ENCODE results near the gene MAPKAP1. TPM values are rescaled to one million over a fixed set of nuclear protein-coding genes. Genes with fewer than 3 reads are reported as not detected.

Gene MAPKAP1
- total and polyA plus RNA-seq, 8 donors: 32.7 to 212 (median 78.2) TPM

DNA sequence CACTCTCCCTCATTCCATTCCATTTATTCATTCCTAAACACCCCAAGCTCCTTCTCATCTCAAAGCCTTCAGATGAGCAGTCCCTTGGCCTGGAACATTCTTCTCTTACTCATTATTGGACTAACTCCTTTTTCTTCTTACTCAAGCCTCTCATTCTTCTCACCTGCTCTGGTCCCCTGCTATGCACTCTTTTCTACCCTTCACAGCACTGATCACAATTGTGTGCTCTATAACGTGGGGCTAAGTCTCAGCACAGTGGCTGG lies 212.4 kb downstream of the MAPKAP1 start:
- H3K27me3 ChIP-seq: no peaks in the 10 kb centered on the region
- no peaks in the 10 kb centered on the region for H3K36me3 ChIP-seq
- TF ChIP-seq POLR2AphosphoS5 (IDR thresholded peaks at IDR 0.05): no peak
- no peak for TF ChIP-seq EP300 (IDR thresholded peaks at IDR 0.05)
- no peak for TF ChIP-seq CTCF (IDR thresholded peaks at IDR 0.05)
- no peak for TF ChIP-seq POLR2A (IDR thresholded peaks at IDR 0.05)
- intact Hi-C loops (cut with DNase I; ENCODE audit: low total_unique reads): no loop called here
- H3K4me3 ChIP-seq: no peak overlapping the region
- H3K27ac ChIP-seq: no peak overlapping the region
- no peak for DNase-seq
- H3K9me3 ChIP-seq: no peaks in the 10 kb centered on the region
- peaks cover 4 to 30% (median 12%) of the 10 kb centered on the region in 4 donors for H3K4me1 ChIP-seq
- WGBS, 5 donors: 82 to 96% (median 91%) methylated on average over 1 of the region's 1 CpG

DNA sequence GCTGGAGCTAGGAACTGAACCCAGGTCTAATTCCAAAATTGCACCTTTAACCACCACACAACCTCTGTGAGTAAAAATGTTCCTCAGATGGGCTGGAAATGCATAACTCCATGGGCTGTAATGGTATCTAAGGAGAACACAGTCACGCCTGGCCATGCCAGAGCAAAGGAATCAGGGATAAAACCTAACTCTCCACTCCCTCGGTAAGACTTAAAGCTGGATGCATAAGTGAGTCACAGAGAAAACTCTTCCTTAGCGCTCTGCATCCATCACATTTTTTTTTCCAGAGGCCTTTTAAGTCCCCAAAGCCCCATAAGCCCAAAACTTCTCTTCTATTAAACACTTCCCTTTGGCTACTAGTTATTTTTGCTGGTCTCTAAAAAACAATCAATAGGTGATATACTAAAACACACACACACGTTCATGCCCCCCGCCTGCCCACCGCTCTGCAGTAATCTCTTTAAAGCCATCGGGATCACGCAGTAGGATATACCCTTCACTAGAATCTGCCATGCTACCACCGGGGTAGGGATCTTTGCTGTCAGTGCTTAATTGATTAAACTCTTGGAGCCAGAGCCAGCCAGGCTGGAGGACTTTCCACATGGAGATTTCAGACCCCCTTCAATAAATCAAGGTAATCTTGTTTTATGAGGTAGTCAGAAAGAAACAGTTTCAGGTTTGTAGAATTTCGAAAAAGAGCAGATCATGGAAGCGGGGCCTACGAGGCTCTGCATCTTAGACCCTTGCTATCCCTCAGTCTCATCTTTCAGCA lies 212.9 kb downstream of the MAPKAP1 start:
- Histone ChIP-seq H3K27me3 (no peaks in the 10 kb centered on the region), H3K36me3 (no peaks in the 10 kb centered on the region), H3K27ac (peak overlapping the region in 2 of 5 donors; percentile 2 to 29), H3K4me1 (peaks cover 4 to 30% (median 12%) of the 10 kb centered on the region in 4 donors), H3K9me3 (no peaks in the 10 kb centered on the region), H3K4me3 (no peak overlapping the region)
- WGBS, 5 donors: 85 to 88% (median 86%) methylated on average over 12 of the region's 12 CpGs
- TF ChIP-seq POLR2A (IDR thresholded peaks at IDR 0.05) (no peak), EP300 (IDR thresholded peaks at IDR 0.05) (no peak), POLR2AphosphoS5 (IDR thresholded peaks at IDR 0.05) (no peak), CTCF (IDR thresholded peaks at IDR 0.05) (no peak)
- intact Hi-C loops (cut with DNase I; ENCODE audit: low total_unique reads): no loop called here
- DNase-seq: no peak

DNA sequence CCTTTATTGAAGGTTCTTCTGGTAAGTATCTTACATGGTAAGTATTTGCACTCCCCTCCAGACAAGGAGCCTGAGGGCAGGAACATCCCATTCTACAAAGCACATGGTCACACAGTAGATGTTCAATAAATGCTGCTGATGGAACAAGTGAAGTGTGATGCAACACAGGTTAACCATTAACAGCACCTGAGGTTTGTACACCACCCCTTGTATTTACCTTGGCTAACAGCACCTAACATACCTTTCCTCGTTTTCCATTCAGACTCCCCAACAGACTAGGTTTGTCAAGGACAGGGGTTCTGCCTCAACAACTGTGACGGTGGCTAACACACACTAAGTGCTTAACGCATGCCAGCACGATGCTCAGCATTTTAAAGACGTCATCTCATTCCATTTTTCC lies 213.6 kb downstream of the MAPKAP1 start:
- Histone ChIP-seq H3K27me3 (no peaks in the 10 kb centered on the region), H3K4me1 (peaks cover 4 to 30% (median 12%) of the 10 kb centered on the region in 4 donors), H3K4me3 (no peak overlapping the region), H3K9me3 (no peaks in the 10 kb centered on the region), H3K27ac (peak overlapping the region in 2 of 5 donors; percentile 2 to 29), H3K36me3 (no peaks in the 10 kb centered on the region)
- intact Hi-C loops (cut with DNase I; ENCODE audit: low total_unique reads): no loop called here
- peak; percentile 34 to 63 for DNase-seq
- 27 to 71% (median 54%) methylated on average over 5 of the region's 5 CpGs for WGBS, 5 donors
- TF ChIP-seq EP300 (IDR thresholded peaks at IDR 0.05): no peak
- TF ChIP-seq POLR2A (IDR thresholded peaks at IDR 0.05): no peak
- TF ChIP-seq CTCF (IDR thresholded peaks at IDR 0.05): no peak
- peak in 1 of 3 donors; percentile 52 for TF ChIP-seq POLR2AphosphoS5 (IDR thresholded peaks at IDR 0.05)

DNA sequence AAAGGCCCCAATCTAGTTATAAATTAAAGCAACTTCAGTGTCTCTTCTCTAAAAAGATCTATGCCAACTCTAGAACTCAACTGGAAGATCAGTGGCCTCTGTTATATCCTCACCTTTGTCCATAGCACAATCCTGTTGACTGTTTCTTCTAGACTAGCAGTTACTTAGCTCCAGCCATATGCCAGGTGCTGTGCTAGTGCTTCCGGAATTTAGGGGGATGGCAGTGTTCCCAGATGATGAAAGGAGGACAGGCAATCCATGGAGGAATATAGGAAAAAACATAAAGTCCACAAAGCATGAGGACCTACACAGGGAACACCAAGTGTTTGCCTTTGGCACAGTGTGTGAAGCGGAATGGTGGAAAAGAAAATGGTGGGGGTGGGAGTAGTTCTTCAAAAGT lies 214.3 kb downstream of the MAPKAP1 start:
- DNase-seq: no peak
- 73 to 85% (median 78%) methylated on average over 2 of the region's 2 CpGs for WGBS, 5 donors
- Histone ChIP-seq H3K27me3 (no peaks in the 10 kb centered on the region), H3K27ac (no peak overlapping the region), H3K4me1 (peaks cover 4 to 24% (median 10%) of the 10 kb centered on the region in 4 donors), H3K9me3 (no peaks in the 10 kb centered on the region), H3K4me3 (no peak overlapping the region), H3K36me3 (no peaks in the 10 kb centered on the region)
- intact Hi-C loops (cut with DNase I; ENCODE audit: low total_unique reads): no loop called here
- TF ChIP-seq POLR2A (IDR thresholded peaks at IDR 0.05): no peak
- no peak for TF ChIP-seq CTCF (IDR thresholded peaks at IDR 0.05)
- TF ChIP-seq POLR2AphosphoS5 (IDR thresholded peaks at IDR 0.05): no peak
- no peak for TF ChIP-seq EP300 (IDR thresholded peaks at IDR 0.05)

Data from stomach (tissue), 9 donors.